GM19455 (cell line): ENCODE results near the gene NRXN3.
"Not testable (repeated sequence)": the region's sequence is repeated elsewhere in the genome, so short reads cannot be mapped to it uniquely, and the experiment has no call there.

Source experiments
- ATAC-seq: cut with Tn5 transposase; IDR thresholded peaks from one replicate; pipeline ENCODE4 v1.9.1; 2021; ENCODE audit not compliant: unreplicated experiment

NRXN3 gene

DNA sequence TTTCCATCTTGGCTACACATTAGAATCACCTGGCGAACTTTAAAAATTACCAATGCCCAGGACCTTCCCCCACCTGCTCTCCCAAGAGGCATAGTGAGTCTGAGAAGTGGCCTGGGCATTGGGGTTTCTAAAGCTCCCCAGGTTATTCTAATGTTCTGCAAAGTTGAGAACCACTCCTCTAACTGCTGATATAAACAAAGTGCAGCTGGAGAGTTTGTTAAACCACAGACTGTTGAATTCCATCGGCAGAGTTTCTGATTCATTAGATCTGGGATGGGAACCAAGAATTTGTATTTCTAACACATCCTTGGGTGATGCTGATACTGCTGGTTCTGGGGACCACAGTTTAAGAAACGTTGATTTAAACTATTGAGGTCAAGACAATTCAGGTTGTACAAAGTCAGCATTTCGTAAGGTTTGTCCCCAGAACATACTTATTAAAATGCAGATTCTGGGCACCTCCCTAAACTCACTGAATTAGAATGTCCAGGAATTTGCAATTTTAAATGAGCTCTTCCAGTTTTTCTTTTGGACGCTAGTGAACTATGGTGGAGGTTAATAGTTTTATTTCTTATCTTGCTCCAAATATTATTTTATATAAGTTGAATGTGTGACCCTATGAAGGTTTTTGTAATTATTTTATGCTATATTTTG is 309.1 kb downstream of the NRXN3 start:
- ATAC-seq, result no peak

DNA sequence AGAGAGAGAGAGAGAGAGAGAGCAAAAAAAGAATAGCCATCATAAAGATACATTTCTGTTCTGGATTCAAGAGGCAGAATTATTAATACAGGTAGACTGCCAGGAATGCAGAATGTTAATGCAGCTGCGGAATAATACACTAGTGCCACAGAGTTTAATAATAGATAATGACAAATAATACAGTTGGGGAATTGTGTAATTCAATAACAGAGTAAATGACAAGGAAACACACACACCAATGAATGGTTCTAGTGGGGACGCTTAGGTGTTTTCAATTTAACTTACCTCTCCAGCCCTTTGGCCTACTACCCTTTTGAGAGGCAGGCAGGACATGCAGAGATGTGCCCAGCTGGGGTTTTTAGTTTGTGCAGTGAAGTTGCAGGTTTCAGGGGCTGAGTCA is 313.9 kb downstream of the NRXN3 start:
- no peak for ATAC-seq

DNA sequence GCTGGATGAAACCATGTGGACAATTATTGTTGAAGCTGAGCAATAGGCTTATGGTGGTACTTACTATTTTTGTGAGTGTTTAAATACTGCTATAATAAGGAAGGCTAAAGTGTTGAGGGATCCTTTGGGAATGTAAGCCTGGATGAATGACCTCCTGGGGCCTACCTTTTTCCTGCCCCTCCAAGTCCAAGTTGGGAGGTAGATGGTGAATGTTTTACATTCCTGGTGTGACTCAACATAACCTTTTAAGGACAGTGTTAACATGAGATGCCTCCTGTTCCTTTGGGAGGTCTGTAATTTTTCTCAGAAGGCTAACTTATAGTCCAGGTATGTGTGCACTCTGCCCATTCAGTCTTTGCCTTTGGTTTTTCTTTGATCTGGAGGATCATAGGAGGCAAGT is 315.9 kb downstream of the NRXN3 start:
- ATAC-seq, result no peak

GRCh38 chr14:78486621-78487020 is 316.4 kb downstream of the NRXN3 start:
- no peak for ATAC-seq

DNA sequence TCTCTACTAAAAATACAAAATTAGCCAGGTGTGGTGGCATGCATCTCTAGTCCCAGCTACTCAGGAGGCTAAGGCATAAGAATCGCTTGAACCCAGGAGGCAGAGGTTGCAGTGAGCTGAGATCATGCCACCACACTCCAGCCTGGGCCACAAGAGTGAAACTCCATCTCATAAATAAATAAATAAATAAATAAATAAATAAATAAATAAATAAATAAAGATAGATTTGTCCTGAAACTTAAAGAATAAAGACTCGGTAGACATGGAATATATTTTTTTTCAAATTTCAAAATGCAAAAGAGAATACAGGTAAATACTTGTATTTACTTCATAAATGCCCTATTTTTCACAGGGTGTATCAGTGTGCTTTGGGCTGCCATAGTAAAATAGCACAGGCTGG is 317.4 kb downstream of the NRXN3 start:
- ATAC-seq, result not testable (repeated sequence)

GRCh38 chr14:78488938-78489337 is 318.8 kb downstream of the NRXN3 start:
- no peak for ATAC-seq

GRCh38 chr14:78491048-78491447 is 320.9 kb downstream of the NRXN3 start:
- ATAC-seq, result no peak

GRCh38 chr14:78498062-78498595 is 328.0 kb downstream of the NRXN3 start:
- ATAC-seq, result no peak

- ATAC-seq, result no peak
These were observed 331.7 kb downstream of the NRXN3 start for GRCh38 chr14:78501909-78502308.

DNA sequence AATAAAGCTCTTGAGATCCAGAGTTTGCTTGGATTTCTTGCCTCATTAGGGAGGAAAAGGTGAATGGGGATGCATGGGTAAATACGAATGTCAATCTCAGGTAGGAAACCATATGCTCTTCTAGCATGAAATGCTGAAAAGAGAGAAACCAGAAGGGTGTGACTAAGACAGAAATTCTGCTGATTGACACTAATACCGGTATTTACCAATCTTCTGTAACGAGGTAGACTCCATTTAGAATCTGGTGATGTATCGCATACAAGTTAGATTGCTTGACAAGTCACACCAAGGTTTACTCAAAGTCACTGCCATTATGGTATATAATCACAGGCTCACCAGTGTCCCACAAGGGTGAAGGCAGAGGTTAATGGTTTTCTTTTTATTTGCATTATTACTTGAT is 337.9 kb downstream of the NRXN3 start:
- no peak for ATAC-seq

- ATAC-seq, result no peak
These were observed 339.3 kb downstream of the NRXN3 start for GRCh38 chr14:78509516-78509915.

DNA sequence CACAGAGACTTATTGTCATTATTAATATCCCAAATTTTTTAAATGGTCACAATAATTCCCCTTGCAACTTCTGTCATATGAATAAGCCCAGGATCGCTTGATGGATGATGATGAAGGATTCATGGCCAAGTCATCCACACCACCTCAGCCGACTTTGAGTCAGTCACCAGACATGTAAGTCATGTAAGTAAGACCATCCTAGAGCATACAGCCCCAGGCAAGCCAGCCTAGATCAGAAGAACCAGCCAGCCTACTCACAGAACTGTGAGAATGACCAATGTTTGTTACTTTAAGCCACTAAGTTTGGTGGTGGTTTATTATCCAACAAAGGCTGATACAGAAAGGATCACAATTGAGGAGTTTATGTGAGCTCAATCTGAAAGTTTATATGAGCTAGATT is 341.8 kb downstream of the NRXN3 start:
- no peak for ATAC-seq

DNA sequence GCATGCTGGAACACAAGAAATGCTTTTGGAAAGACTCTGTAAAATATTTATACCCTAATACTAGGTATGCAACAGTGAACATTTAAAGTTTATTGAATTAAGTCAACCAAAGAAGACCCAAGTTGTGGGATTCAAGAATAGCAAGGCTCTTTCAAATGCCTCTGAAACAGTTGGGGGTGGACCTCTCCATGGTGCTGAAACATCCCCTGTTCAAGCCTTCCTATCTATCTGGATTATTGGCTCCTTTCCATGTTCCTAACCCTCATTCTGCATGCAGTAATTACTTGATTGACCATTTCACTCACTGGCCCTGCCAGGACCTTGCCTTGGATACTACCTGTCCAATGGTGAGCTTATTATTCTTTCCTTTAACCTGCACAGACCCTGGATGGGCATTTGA is 349.7 kb downstream of the NRXN3 start:
- no peak for ATAC-seq

DNA sequence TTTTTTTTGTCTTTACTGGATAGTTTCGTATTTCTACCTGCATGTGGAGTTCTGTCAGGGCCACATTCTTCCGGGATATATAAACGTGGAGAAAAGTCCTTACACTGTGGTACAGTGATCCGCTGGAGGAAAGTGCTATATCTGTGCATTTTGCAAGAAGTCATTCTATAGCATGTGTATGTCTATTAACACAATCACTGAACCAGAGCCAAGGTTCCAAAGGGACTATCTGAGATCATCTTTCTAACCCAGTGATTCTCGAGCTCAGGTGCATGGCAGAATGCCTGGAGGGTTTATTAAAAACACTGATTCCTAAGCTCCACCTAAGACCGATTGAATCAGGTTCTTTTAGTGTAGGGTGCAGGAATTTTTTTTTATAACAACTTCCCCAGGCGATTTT is 354.0 kb downstream of the NRXN3 start:
- no peak for ATAC-seq

GRCh38 chr14:78524766-78525165 is 354.6 kb downstream of the NRXN3 start:
- no peak for ATAC-seq

GRCh38 chr14:78530078-78530477 is 359.9 kb downstream of the NRXN3 start:
- no peak for ATAC-seq

DNA sequence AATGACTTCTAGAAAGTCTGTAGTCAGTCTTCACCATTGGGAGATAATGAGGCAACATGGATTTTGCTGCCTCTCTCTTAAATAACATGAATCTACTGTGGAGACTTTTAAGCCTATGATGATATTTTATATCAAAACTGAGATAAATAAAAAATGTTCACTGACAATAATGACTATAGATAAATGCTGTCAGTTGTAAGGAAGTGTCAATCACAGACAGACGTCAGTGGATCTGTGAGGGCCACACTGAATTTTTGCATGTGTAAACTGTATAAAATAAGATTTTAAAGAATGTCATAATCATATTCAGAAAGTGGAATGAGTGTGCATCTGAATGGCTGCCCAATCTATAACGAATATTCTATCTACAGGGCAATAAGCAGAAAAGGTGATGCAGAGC is 364.0 kb downstream of the NRXN3 start:
- ATAC-seq, result no peak

- ATAC-seq, result no peak
These were observed 364.9 kb downstream of the NRXN3 start for GRCh38 chr14:78535041-78535440.

DNA sequence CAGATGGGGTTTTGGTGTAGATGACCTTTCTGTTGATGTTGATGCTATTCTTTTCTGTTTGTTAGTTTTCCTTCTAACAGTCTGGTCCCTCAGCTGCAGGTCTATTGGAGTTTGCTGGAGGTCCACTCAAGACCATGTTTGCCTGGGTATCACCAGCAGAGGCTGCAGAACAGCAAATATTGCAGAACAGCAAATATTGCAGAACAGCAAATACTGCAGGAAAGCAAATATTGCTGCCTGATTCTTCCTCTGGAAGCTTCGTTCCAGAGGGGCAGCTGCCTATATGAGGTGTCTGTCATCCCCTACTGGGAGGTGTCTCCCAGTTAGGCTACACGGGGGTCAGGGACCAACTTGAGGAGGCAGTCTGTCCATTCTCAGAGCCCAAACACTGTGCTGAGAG is 371.6 kb downstream of the NRXN3 start:
- not testable (repeated sequence) for ATAC-seq

GRCh38 chr14:78543433-78543832 is 373.3 kb downstream of the NRXN3 start:
- ATAC-seq, result no peak

DNA sequence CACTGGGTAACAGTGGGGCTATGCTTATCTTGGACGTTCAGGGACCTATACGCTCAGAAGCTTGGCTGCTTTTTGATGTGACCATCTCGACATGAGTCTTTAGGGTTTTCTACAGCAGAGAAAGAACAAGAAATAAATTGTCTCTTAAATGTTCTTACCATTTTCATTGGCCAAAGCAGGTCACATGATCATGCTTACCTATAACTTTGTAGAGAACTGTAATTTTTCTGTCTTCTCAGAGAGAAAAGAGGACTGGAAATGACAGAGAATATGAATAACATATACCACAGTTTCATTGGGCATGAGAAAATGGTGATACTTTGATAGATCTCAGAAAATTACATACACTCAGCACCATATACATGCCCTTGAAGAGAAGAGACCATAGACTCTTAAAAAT is 390.9 kb downstream of the NRXN3 start:
- ATAC-seq, result no peak

DNA sequence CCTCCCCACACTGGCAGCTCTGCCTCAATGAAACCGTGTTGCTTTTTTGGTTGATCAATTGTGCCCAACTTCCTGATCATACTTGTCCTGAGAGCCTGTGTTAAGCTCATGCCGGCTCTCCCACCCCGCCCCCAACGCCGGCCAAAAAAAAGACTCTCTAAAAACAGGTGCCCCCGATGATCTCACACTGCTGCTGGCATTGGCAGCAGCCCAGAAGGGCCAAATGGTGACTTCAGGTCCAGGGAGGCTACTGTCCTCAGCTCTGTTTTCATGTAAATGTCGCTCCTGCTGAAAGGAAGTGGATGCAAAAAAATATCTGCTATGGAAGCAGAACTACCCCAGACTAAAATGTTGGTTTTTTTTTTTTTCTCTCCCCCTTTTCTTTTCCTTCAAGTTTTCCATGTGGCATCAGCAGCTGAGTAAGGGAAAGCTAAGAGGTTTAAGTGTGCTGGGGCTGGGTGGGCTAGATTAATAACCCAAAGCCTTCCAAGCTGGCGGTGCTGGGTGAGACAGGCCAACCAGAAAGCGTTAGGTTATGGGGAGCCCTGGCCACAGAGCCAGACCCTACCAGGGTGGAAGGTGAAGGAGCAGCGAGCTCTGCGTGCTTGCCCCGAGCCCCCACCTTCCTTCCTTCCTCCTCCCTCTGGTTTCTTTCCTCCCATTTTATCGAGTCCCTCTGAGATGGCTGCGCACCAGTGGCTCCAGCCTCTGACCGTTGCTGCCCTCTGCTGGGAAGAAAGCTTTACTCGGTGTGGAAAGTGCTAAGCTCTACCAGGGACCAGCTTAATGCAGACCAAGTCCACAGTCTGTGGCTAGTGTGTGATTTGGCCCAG is 396.1 kb downstream of the NRXN3 start:
- peak; percentile 84 for ATAC-seq

GRCh38 chr14:78566859-78567172 is 396.6 kb downstream of the NRXN3 start:
- no peak for ATAC-seq
